H9 (cell line): Measurements from ENCODE around the gene ABCC2. TPM values are rescaled to one million over a fixed set of nuclear protein-coding genes. Genes with fewer than 3 reads are reported as not detected.

Experiments used
- DNase-seq: peaks from one replicate; pipeline ENCODE4 v3.0.0-alpha.2; 2017
- H2AFZ ChIP-seq: one replicate; pipeline ENCODE4 v1.6.1; 2013; ENCODE audit warnings: mild to moderate bottlenecking, low read length, control low read depth, moderate library complexity
- H2AK5ac ChIP-seq: 2 replicates; pipeline ENCODE4 v1.6.1; 2013; ENCODE audit warnings: low read length, control low read depth, mixed read lengths; ENCODE audit not compliant: insufficient read length
- H2BK120ac ChIP-seq: one replicate; pipeline ENCODE4 v1.6.1; 2013; ENCODE audit warnings: low read depth, mild to moderate bottlenecking, low read length, control low read depth, inconsistent platforms; ENCODE audit not compliant: poor library complexity, severe bottlenecking
- H2BK12ac ChIP-seq: 2 replicates; pipeline ENCODE4 v1.6.1; 2013; ENCODE audit warnings: low read length, control low read depth, mixed read lengths, low read depth; ENCODE audit not compliant: insufficient read length
- H2BK15ac ChIP-seq: 2 replicates; pipeline ENCODE4 v1.6.1; 2013; ENCODE audit warnings: low read depth, low read length, control low read depth
- H2BK20ac ChIP-seq: one replicate; pipeline ENCODE4 v1.6.1; 2013; ENCODE audit warnings: low read depth, mild to moderate bottlenecking, low read length, control low read depth, inconsistent platforms; ENCODE audit not compliant: poor library complexity, severe bottlenecking
- H2BK5ac ChIP-seq: 2 replicates; pipeline ENCODE4 v1.6.1; 2013; ENCODE audit warnings: low read length, control low read depth, mixed read lengths; ENCODE audit not compliant: insufficient read length
- H3K14ac ChIP-seq: 2 replicates; pipeline ENCODE4 v1.6.1; 2013; ENCODE audit warnings: low read length, control low read depth; ENCODE audit not compliant: insufficient read depth
- H3K18ac ChIP-seq: 2 replicates; pipeline ENCODE4 v1.6.1; 2013; ENCODE audit warnings: low read depth, mild to moderate bottlenecking, mixed read lengths, low read length, control low read depth; ENCODE audit not compliant: insufficient read length
- H3K23ac ChIP-seq: 2 replicates; pipeline ENCODE4 v1.6.1; 2013; ENCODE audit warnings: low read length, control low read depth, mixed read lengths, low read depth; ENCODE audit not compliant: insufficient read length
- H3K23me2 ChIP-seq: 2 replicates; pipeline ENCODE4 v1.6.1; 2013; ENCODE audit warnings: low read depth, mild to moderate bottlenecking, mixed read lengths, low read length, control low read depth; ENCODE audit not compliant: insufficient read length, poor library complexity, severe bottlenecking
- H3K27ac ChIP-seq: 2 replicates; pipeline ENCODE4 v1.5.1; 2013; ENCODE audit warnings: low read length, control low read depth, mixed read lengths, low read depth; ENCODE audit not compliant: insufficient read length
- H3K27me3 ChIP-seq: 2 replicates; pipeline ENCODE4 v1.6.1; 2013; ENCODE audit warnings: low read length, control low read depth, inconsistent platforms; ENCODE audit not compliant: insufficient read depth
- H3K4ac ChIP-seq: 2 replicates; pipeline ENCODE4 v1.6.1; 2013; ENCODE audit warnings: low read depth, mild to moderate bottlenecking, control low read depth, inconsistent platforms, low read length, moderate library complexity
- H3K4me1 ChIP-seq: 2 replicates; pipeline ENCODE4 v1.6.1; 2013; ENCODE audit warnings: low read length, control low read depth, inconsistent platforms; ENCODE audit not compliant: insufficient read depth
- H3K4me2 ChIP-seq: 2 replicates; pipeline ENCODE4 v1.6.1; 2013; ENCODE audit warnings: low read length, control low read depth, mixed read lengths; ENCODE audit not compliant: insufficient read length, insufficient read depth
- H3K56ac ChIP-seq: 2 replicates; pipeline ENCODE4 v1.6.1; 2013; ENCODE audit warnings: low read depth, mild to moderate bottlenecking, mixed read lengths, low read length, control low read depth; ENCODE audit not compliant: insufficient read length
- H3K79me1 ChIP-seq: 2 replicates; pipeline ENCODE4 v1.6.1; 2013; ENCODE audit warnings: low read depth, mild to moderate bottlenecking, moderate library complexity, low read length, control low read depth, inconsistent platforms; ENCODE audit not compliant: insufficient read depth, poor library complexity, severe bottlenecking
- H3K79me2 ChIP-seq: 2 replicates; pipeline ENCODE4 v1.6.1; 2013; ENCODE audit warnings: low read length, control low read depth, inconsistent platforms; ENCODE audit not compliant: insufficient read depth
- H3K9ac ChIP-seq: 2 replicates; pipeline ENCODE4 v1.6.1; 2013; ENCODE audit warnings: low read length, control low read depth, mixed read lengths; ENCODE audit not compliant: insufficient read length; ENCODE audit errors: extremely low read depth
- H3K9me3 ChIP-seq: one replicate; pipeline ENCODE4 v1.6.1; 2013; ENCODE audit warnings: low read depth, low read length, inconsistent platforms; ENCODE audit not compliant: control insufficient read depth
- H3T11ph ChIP-seq: one replicate; pipeline ENCODE4 v1.6.1; 2013; ENCODE audit warnings: mild to moderate bottlenecking, low read length, control low read depth, inconsistent platforms
- H4K20me1 ChIP-seq: one replicate; pipeline ENCODE4 v1.6.1; 2013; ENCODE audit not compliant: control insufficient read depth, insufficient read length, insufficient read depth
- H4K5ac ChIP-seq: 2 replicates; pipeline ENCODE4 v1.6.1; 2013; ENCODE audit warnings: low read depth, mild to moderate bottlenecking, mixed read lengths, low read length, control low read depth; ENCODE audit not compliant: insufficient read length
- H4K8ac ChIP-seq: replicated peaks from 2 replicates; pipeline ENCODE4 v1.6.1; 2013; ENCODE audit warnings: low read length, control low read depth, mixed read lengths, low read depth; ENCODE audit not compliant: insufficient read length
- H4K91ac ChIP-seq: 2 replicates; pipeline ENCODE4 v1.6.1; 2013; ENCODE audit warnings: low read depth, mild to moderate bottlenecking, moderate library complexity, mixed read lengths, low read length, control low read depth; ENCODE audit not compliant: insufficient read length
- H3K27ac Mint-ChIP-seq, 3 experiments: 2 replicates in 2 of 3; 3 replicates in 1 of 3; pipeline ENCODE4 v1.8.0; 2020 to 2021; ENCODE audit warnings: mixed read lengths in 3 of 3, mild to moderate bottlenecking in 1 of 3, moderate library complexity in 1 of 3
- H3K27me3 Mint-ChIP-seq: 2 replicates; pipeline ENCODE4 v1.8.0; 2021; ENCODE audit warnings: low read depth, mild to moderate bottlenecking, moderate library complexity, mixed read lengths
- H3K36me3 Mint-ChIP-seq, 3 experiments: 2 replicates in 2 of 3; 3 replicates in 1 of 3; pipeline ENCODE4 v1.8.0; 2020 to 2021; ENCODE audit warnings: low read depth in 3 of 3, mixed read lengths in 3 of 3; ENCODE audit not compliant: insufficient read depth in 1 of 3
- H3K4me1 Mint-ChIP-seq, 2 experiments: 2 replicates each; pipeline ENCODE4 v1.8.0; 2020; ENCODE audit warnings: mixed read lengths in 2 of 2
- H3K4me3 Mint-ChIP-seq, 2 experiments: 2 replicates in 1 of 2; 3 replicates in 1 of 2; pipeline ENCODE4 v1.8.0; 2020 to 2021; ENCODE audit warnings: mild to moderate bottlenecking in 2 of 2, mixed read lengths in 2 of 2, moderate library complexity in 1 of 2
- H3K9me3 Mint-ChIP-seq, 2 experiments: 2 replicates in 1 of 2; 3 replicates in 1 of 2; pipeline ENCODE4 v1.8.0; 2020; ENCODE audit warnings: mild to moderate bottlenecking in 2 of 2, mixed read lengths in 2 of 2, moderate library complexity in 1 of 2
- CTCF ChIP-seq: fragments of 200-600 bp; sonication (generic); conservative IDR thresholded peaks from 3 replicates; pipeline ENCODE4 v1.8.0; 2021; ENCODE audit warnings: antibody characterized with exemption, mild to moderate bottlenecking
- WGBS: extraction: QIAGEN DNeasy Blood & Tissue Kit; methylation state at CpG from one replicate; pipeline ENCODE4 v1.1.7; 2013; ENCODE audit warnings: missing lambda C conversion rate, low lambda C conversion rate, mixed read lengths; ENCODE audit not compliant: insufficient read length; ENCODE audit errors: extremely low coverage; 5-methylcytosine and 5-hydroxymethylcytosine counted together
- total RNA-seq: library from RNA; stranded (reverse); gene quantifications from 2 replicates; pipeline ENCODE4 v1.2.1, GENCODE V29; 2021

ABCC2 gene
- total RNA-seq, 1 experiment from 2014 or later = 0.68 TPM

GRCh38 chr10:99742701-99743100 is 39.7 kb upstream of the ABCC2 start:
- Mint-ChIP-seq H3K27me3 (no peaks in the 10 kb centered on the region), H3K27ac (no peak overlapping the region), H3K4me1 (no peaks in the 10 kb centered on the region), H3K4me3 (no peak overlapping the region), H3K36me3 (peaks cover 41 to 84% (median 80%) of the 10 kb centered on the region in 3 experiments), H3K9me3 (peaks cover 3 to 7% of the 10 kb centered on the region in 2 experiments; a peak in 2 of 5 replicates)
- no peak overlapping the region for H3K4me2 ChIP-seq
- DNase-seq = no peak
- no peaks in the 10 kb centered on the region for H3K9me3 ChIP-seq
- no peak overlapping the region for H3K14ac ChIP-seq
- H3K9ac ChIP-seq = no peak overlapping the region
- no peaks in the 10 kb centered on the region for H3K23me2 ChIP-seq
- no peak overlapping the region for H2AFZ ChIP-seq
- no peak for TF ChIP-seq CTCF
- no peak overlapping the region for H2BK120ac ChIP-seq
- no peak overlapping the region for H3K27ac ChIP-seq
- no peaks in the 10 kb centered on the region for H3K79me2 ChIP-seq
- no peak overlapping the region for H3K4ac ChIP-seq
- H3K23ac ChIP-seq = no peak overlapping the region
- no peaks in the 10 kb centered on the region for H3K27me3 ChIP-seq
- H4K5ac ChIP-seq = no peak overlapping the region
- H3K79me1 ChIP-seq = no peaks in the 10 kb centered on the region
- no peaks in the 10 kb centered on the region for H4K20me1 ChIP-seq
- no peak overlapping the region for H2BK12ac ChIP-seq
- H3T11ph ChIP-seq = no peak overlapping the region
- no peak overlapping the region for H3K18ac ChIP-seq
- no peaks in the 10 kb centered on the region for H3K4me1 ChIP-seq
- H2AK5ac ChIP-seq = no peak overlapping the region
- H4K91ac ChIP-seq = no peak overlapping the region
- no peak overlapping the region for H2BK20ac ChIP-seq
- H2BK15ac ChIP-seq = no peak overlapping the region
- H2BK5ac ChIP-seq = no peak overlapping the region
- H4K8ac ChIP-seq = no peak overlapping the region
- H3K56ac ChIP-seq = no peak overlapping the region
- no CpG with 5 or more reads among the region's 2 CpGs for WGBS
